ENCODE results near the gene RBFOX2.

GRCh38 chr22:35889071-35889470, 139.6 kb downstream of the RBFOX2 start:
- no peak for TF ChIP-seq POLR2A (IDR thresholded peaks at IDR 0.05)
- TF ChIP-seq CTCF (IDR thresholded peaks at IDR 0.05) = no peak
